Measurements from ENCODE around the gene PARD3. TPM values are rescaled to one million over a fixed set of nuclear protein-coding genes. Genes with fewer than 3 reads are reported as not detected.

The PARD3 gene
- total RNA-seq, 1 donor from 2014 or later = 35.4 TPM

- peaks cover 5% of the 10 kb centered on the region for H4K20me1 ChIP-seq (ENCODE audit: insufficient read depth, low read length)
- FAIRE-seq (no peak), DNase-seq (ENCODE audit: low read depth) (peak; percentile 68)
- peaks cover 2% of the 10 kb centered on the region for H3K4me1 ChIP-seq (ENCODE audit: insufficient read depth, low read length)
- no peak overlapping the region for H3K27ac ChIP-seq (ENCODE audit: low read depth, low read length)
- TF ChIP-seq EZH2 (IDR thresholded peaks at IDR 0.05; ENCODE audit: insufficient read depth, low read length) = no peak
- TF ChIP-seq, protein P1, sequence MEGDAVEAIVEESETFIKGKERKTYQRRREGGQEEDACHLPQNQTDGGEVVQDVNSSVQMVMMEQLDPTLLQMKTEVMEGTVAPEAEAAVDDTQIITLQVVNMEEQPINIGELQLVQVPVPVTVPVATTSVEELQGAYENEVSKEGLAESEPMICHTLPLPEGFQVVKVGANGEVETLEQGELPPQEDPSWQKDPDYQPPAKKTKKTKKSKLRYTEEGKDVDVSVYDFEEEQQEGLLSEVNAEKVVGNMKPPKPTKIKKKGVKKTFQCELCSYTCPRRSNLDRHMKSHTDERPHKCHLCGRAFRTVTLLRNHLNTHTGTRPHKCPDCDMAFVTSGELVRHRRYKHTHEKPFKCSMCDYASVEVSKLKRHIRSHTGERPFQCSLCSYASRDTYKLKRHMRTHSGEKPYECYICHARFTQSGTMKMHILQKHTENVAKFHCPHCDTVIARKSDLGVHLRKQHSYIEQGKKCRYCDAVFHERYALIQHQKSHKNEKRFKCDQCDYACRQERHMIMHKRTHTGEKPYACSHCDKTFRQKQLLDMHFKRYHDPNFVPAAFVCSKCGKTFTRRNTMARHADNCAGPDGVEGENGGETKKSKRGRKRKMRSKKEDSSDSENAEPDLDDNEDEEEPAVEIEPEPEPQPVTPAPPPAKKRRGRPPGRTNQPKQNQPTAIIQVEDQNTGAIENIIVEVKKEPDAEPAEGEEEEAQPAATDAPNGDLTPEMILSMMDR (IDR thresholded peaks at IDR 0.05; ENCODE audit: insufficient read depth, low read depth, low read length) = no peak
- peak overlapping the region; percentile 18 for H3K4me2 ChIP-seq (ENCODE audit: low read length)
- H3K79me2 ChIP-seq (ENCODE audit: insufficient read depth, low read length) = peaks cover 4% of the 10 kb centered on the region
- Mint-ChIP-seq H3K9me3 (ENCODE audit: unreplicated experiment) (no peaks in the 10 kb centered on the region), H3K27me3 (ENCODE audit: low read depth, unreplicated experiment) (no peaks in the 10 kb centered on the region), H3K27ac (ENCODE audit: unreplicated experiment) (no peak overlapping the region), H3K4me1 (ENCODE audit: low read depth, unreplicated experiment) (peaks cover 35% of the 10 kb centered on the region), H3K36me3 (ENCODE audit: low read depth, unreplicated experiment) (peaks cover 3% of the 10 kb centered on the region), H3K4me3 (ENCODE audit: unreplicated experiment) (no peak overlapping the region)
- H3K4me3 ChIP-seq (ENCODE audit: insufficient read depth, low read depth, low read length) = no peak overlapping the region
- no peaks in the 10 kb centered on the region for H3K9me3 ChIP-seq (ENCODE audit: insufficient read depth, low read depth, low read length)
- no peaks in the 10 kb centered on the region for H3K27me3 ChIP-seq (ENCODE audit: insufficient read depth, low read length)
- H2AFZ ChIP-seq (ENCODE audit: low read depth, low read length) = no peak overlapping the region
- H3K9ac ChIP-seq (ENCODE audit: low read length) = no peak overlapping the region
- H3K36me3 ChIP-seq (ENCODE audit: insufficient read depth, low read length) = no peaks in the 10 kb centered on the region
Observed at GRCh38 chr10:34587680-34588019, 227.4 kb downstream of the PARD3 start.

GRCh38 chr10:34587002-34587679 is 228.0 kb downstream of the PARD3 start:
- no peak for TF ChIP-seq EZH2 (IDR thresholded peaks at IDR 0.05; ENCODE audit: insufficient read depth, low read length)
- TF ChIP-seq, protein P1 (IDR thresholded peaks at IDR 0.05; ENCODE audit: insufficient read depth, low read depth, low read length) = no peak
- H2AFZ ChIP-seq (ENCODE audit: low read depth, low read length) = no peak overlapping the region
- H3K4me1 ChIP-seq (ENCODE audit: insufficient read depth, low read length) = peaks cover 7% of the 10 kb centered on the region
- peaks cover 4% of the 10 kb centered on the region for H4K20me1 ChIP-seq (ENCODE audit: insufficient read depth, low read length)
- Mint-ChIP-seq H3K36me3 (ENCODE audit: low read depth, unreplicated experiment) (peaks cover 3% of the 10 kb centered on the region), H3K9me3 (ENCODE audit: unreplicated experiment) (no peaks in the 10 kb centered on the region), H3K27ac (ENCODE audit: unreplicated experiment) (no peak overlapping the region), H3K4me1 (ENCODE audit: low read depth, unreplicated experiment) (peaks cover 40% of the 10 kb centered on the region), H3K27me3 (ENCODE audit: low read depth, unreplicated experiment) (no peaks in the 10 kb centered on the region), H3K4me3 (ENCODE audit: unreplicated experiment) (no peak overlapping the region)
- no peaks in the 10 kb centered on the region for H3K27me3 ChIP-seq (ENCODE audit: insufficient read depth, low read length)
- no peak overlapping the region for H3K4me3 ChIP-seq (ENCODE audit: insufficient read depth, low read depth, low read length)
- no peaks in the 10 kb centered on the region for H3K36me3 ChIP-seq (ENCODE audit: insufficient read depth, low read length)
- DNase-seq (ENCODE audit: low read depth) (no peak), FAIRE-seq (no peak)
- no peaks in the 10 kb centered on the region for H3K9me3 ChIP-seq (ENCODE audit: insufficient read depth, low read depth, low read length)
- H3K27ac ChIP-seq (ENCODE audit: low read depth, low read length) = no peak overlapping the region
- no peak overlapping the region for H3K9ac ChIP-seq (ENCODE audit: low read length)
- peaks cover 4% of the 10 kb centered on the region for H3K79me2 ChIP-seq (ENCODE audit: insufficient read depth, low read length)
- peak overlapping the region; percentile 18 for H3K4me2 ChIP-seq (ENCODE audit: low read length)

DNA sequence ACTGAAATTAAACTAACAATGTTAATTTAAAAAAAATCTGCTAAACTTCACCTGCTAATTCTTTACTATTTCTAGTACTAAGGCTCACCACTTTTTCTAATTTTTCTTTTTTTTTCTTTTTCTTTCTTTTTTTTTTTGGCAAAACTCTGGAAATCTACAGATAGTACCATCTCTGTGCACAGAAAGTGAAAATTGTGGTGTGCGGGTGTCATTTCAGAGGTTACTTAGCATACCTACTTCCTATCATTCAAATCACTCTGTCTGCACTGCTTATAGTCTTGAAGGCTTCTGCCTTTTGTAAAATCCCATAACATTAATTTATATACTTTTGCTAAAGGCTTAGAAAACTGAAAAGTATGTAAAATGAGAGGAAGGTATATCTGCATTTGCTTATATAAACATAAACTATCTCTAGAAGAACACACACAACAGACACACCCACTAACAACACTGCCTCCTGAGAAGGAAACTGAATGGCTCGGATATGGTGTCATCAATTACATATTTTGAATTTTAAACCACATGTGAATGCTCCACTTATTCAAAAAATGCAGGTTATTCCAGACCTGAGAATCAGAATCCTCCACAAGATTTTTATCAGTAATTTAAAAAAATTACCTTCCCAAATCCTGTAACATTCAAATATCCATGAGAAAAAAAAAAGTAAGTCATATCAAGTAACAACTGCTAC is 229.5 kb downstream of the PARD3 start:
- H3K79me2 ChIP-seq (ENCODE audit: insufficient read depth, low read length) = no peaks in the 10 kb centered on the region
- H3K4me2 ChIP-seq (ENCODE audit: low read length) = no peak overlapping the region
- no peak overlapping the region for H3K4me3 Mint-ChIP-seq (ENCODE audit: unreplicated experiment)
- no peaks in the 10 kb centered on the region for H3K27me3 Mint-ChIP-seq (ENCODE audit: low read depth, unreplicated experiment)
- no peak overlapping the region for H3K9ac ChIP-seq (ENCODE audit: low read length)
- no peaks in the 10 kb centered on the region for H3K9me3 ChIP-seq (ENCODE audit: insufficient read depth, low read depth, low read length)
- FAIRE-seq (no peak), DNase-seq (ENCODE audit: low read depth) (no peak)
- H3K9me3 Mint-ChIP-seq (ENCODE audit: unreplicated experiment) = no peaks in the 10 kb centered on the region
- H2AFZ ChIP-seq (ENCODE audit: low read depth, low read length) = no peak overlapping the region
- TF ChIP-seq EZH2 (IDR thresholded peaks at IDR 0.05; ENCODE audit: insufficient read depth, low read length) = no peak
- TF ChIP-seq, protein P1 (IDR thresholded peaks at IDR 0.05; ENCODE audit: insufficient read depth, low read depth, low read length) = no peak
- H4K20me1 ChIP-seq (ENCODE audit: insufficient read depth, low read length) = no peaks in the 10 kb centered on the region
- H3K27me3 ChIP-seq (ENCODE audit: insufficient read depth, low read length) = no peaks in the 10 kb centered on the region
- H3K4me1 Mint-ChIP-seq (ENCODE audit: low read depth, unreplicated experiment) = peaks cover 48% of the 10 kb centered on the region
- H3K4me1 ChIP-seq (ENCODE audit: insufficient read depth, low read length) = peaks cover 15% of the 10 kb centered on the region
- H3K36me3 ChIP-seq (ENCODE audit: insufficient read depth, low read length) = no peaks in the 10 kb centered on the region
- H3K27ac Mint-ChIP-seq (ENCODE audit: unreplicated experiment) = no peak overlapping the region
- H3K27ac ChIP-seq (ENCODE audit: low read depth, low read length) = no peak overlapping the region
- H3K4me3 ChIP-seq (ENCODE audit: insufficient read depth, low read depth, low read length) = no peak overlapping the region
- peaks cover 3% of the 10 kb centered on the region for H3K36me3 Mint-ChIP-seq (ENCODE audit: low read depth, unreplicated experiment)

Data from astrocyte (in vitro differentiated cells and primary cell).